H1 (cell line): ENCODE results near the gene USP20. TPM values are rescaled to one million over a fixed set of nuclear protein-coding genes. Genes with fewer than 3 reads are reported as not detected.

Experiments
- CTCF ChIA-PET: fragments of 300-600 bp; sonication (Branson Sonifier 250); formaldehyde crosslinking; loops from one replicate; lab custom pipeline; 2021; ENCODE audit not compliant: partially characterized antibody; lab: Charles Lee
- POLR2A ChIA-PET: fragments of 300-600 bp; sonication (Branson Sonifier 250); formaldehyde crosslinking; loops from one replicate; lab custom pipeline; 2021; ENCODE audit warnings: inconsistent platforms; ENCODE audit not compliant: partially characterized antibody; lab: Charles Lee
- DNase-seq, 2 experiments: peaks; one replicate each; pipeline versions ENCODE4 v3.0.0 to v3.0.0-alpha.2; 2010 to 2022; ENCODE audit warnings: low spot score in 2 of 2, low read depth in 1 of 2, mixed read lengths in 1 of 2
- FAIRE-seq: peaks from 2 replicates; lab custom pipeline; 2011; peaks lifted over from hg19 to GRCh38; lab: Jason Lieb, UNC
- H2AFZ ChIP-seq: 2 replicates; pipeline ENCODE4 v1.8.1; 2012; ENCODE audit warnings: low read length, inconsistent platforms
- H2AK5ac ChIP-seq: 2 replicates; pipeline ENCODE4 v1.6.1; 2013; ENCODE audit warnings: low read depth, low read length
- H2BK120ac ChIP-seq: replicated peaks from 2 replicates; pipeline ENCODE3; 2013; ENCODE audit warnings: low read depth, low read length, inconsistent platforms
- H2BK12ac ChIP-seq: 2 replicates; pipeline ENCODE4 v1.6.1; 2013; ENCODE audit warnings: low read depth, low read length
- H2BK15ac ChIP-seq: 2 replicates; pipeline ENCODE4 v1.6.1; 2013; ENCODE audit warnings: low read length
- H2BK20ac ChIP-seq: 2 replicates; pipeline ENCODE4 v1.6.1; 2013; ENCODE audit warnings: low read length
- H2BK5ac ChIP-seq: 2 replicates; pipeline ENCODE4 v1.6.1; 2013; ENCODE audit warnings: low read depth, low read length
- H3K14ac ChIP-seq: 2 replicates; pipeline ENCODE4 v1.6.1; 2013; ENCODE audit warnings: inconsistent platforms; ENCODE audit not compliant: insufficient read length
- H3K18ac ChIP-seq: 2 replicates; pipeline ENCODE4 v1.6.1; 2013; ENCODE audit warnings: low read length; ENCODE audit errors: extremely low read depth
- H3K23ac ChIP-seq: 2 replicates; pipeline ENCODE4 v1.6.1; 2013; ENCODE audit warnings: inconsistent platforms; ENCODE audit not compliant: insufficient read length
- H3K23me2 ChIP-seq: 2 replicates; pipeline ENCODE4 v1.6.1; 2013; ENCODE audit warnings: low read depth, low read length
- H3K27ac ChIP-seq: 2 replicates; pipeline ENCODE4 v1.6.1; 2011; ENCODE audit warnings: low read depth, low read length, inconsistent platforms
- H3K27me3 ChIP-seq, 4 experiments: replicated peaks in 1 of 4; 1 replicate in 1 of 4; 2 replicates in 3 of 4; pipeline versions ENCODE4 v1.6.1 to v1.8.1; 2011 to 2013; ENCODE audit warnings: low read length in 3 of 4, mild to moderate bottlenecking in 3 of 4, inconsistent platforms in 2 of 4, mixed read lengths in 2 of 4, moderate library complexity in 1 of 4; ENCODE audit not compliant: control insufficient read depth in 3 of 4, insufficient read depth in 3 of 4; ENCODE audit errors: extremely low read depth in 1 of 4
- H3K36me3 ChIP-seq, 4 experiments: 2 replicates each; pipeline versions ENCODE4 v1.6.1 to v1.8.1; 2011 to 2013; ENCODE audit warnings: mild to moderate bottlenecking in 4 of 4, low read length in 3 of 4, moderate library complexity in 2 of 4, control low read depth in 1 of 4, inconsistent platforms in 1 of 4; ENCODE audit not compliant: insufficient read depth in 4 of 4, control insufficient read depth in 2 of 4
- H3K4ac ChIP-seq: replicated peaks from 2 replicates; pipeline ENCODE3; 2013; ENCODE audit warnings: low read length, low read depth, mixed read lengths, inconsistent platforms; ENCODE audit not compliant: insufficient read length
- H3K4me1 ChIP-seq, 4 experiments: replicated peaks in 1 of 4; 1 replicate in 1 of 4; 2 replicates in 3 of 4; pipeline versions ENCODE4 v1.6.1 to v1.8.1; 2011 to 2013; ENCODE audit warnings: low read length in 3 of 4, inconsistent platforms in 2 of 4, mixed read lengths in 1 of 4; ENCODE audit not compliant: insufficient read depth in 4 of 4, control insufficient read depth in 3 of 4
- H3K4me2 ChIP-seq, 2 experiments: 2 replicates each; pipeline versions ENCODE4 v1.6.1 to v1.8.1; 2011 to 2013; ENCODE audit warnings: low read depth in 2 of 2, low read length in 2 of 2, control low read depth in 1 of 2, inconsistent platforms in 1 of 2, mild to moderate bottlenecking in 1 of 2; ENCODE audit not compliant: insufficient read depth in 1 of 2
- H3K4me3 ChIP-seq, 4 experiments: fragments of 200-600, 300-600 bp in 1 of 4; sonication (generic), shearing (Covaris generic), sonication (Bioruptor Twin) in 1 of 4; 2 replicates each; pipeline versions ENCODE4 v1.5.1 to v1.8.1; 2011 to 2016; ENCODE audit warnings: low read length in 4 of 4, low read depth in 3 of 4, control low read depth in 2 of 4, inconsistent platforms in 2 of 4, mild to moderate bottlenecking in 2 of 4, mixed read lengths in 1 of 4, moderate library complexity in 1 of 4; ENCODE audit not compliant: insufficient read depth in 2 of 4; ENCODE audit errors: extremely low read depth in 1 of 4
- H3K56ac ChIP-seq: replicated peaks from 2 replicates; pipeline ENCODE3; 2013; ENCODE audit warnings: low read depth, mild to moderate bottlenecking, mixed read lengths, low read length, inconsistent platforms; ENCODE audit not compliant: insufficient read length
- H3K79me1 ChIP-seq: 2 replicates; pipeline ENCODE4 v1.6.1; 2013; ENCODE audit warnings: low read depth, low read length, control low read depth
- H3K79me2 ChIP-seq, 2 experiments: 2 replicates each; pipeline versions ENCODE4 v1.6.1 to v1.8.1; 2012 to 2013; ENCODE audit warnings: low read length in 2 of 2, mild to moderate bottlenecking in 2 of 2, inconsistent platforms in 1 of 2; ENCODE audit not compliant: insufficient read depth in 2 of 2, control insufficient read depth in 1 of 2
- H3K9ac ChIP-seq, 4 experiments: replicated peaks in 1 of 4; 1 replicate in 1 of 4; 2 replicates in 3 of 4; pipeline versions ENCODE4 v1.6.1 to v1.8.1; 2011 to 2013; ENCODE audit warnings: low read depth in 3 of 4, low read length in 3 of 4, control low read depth in 2 of 4, mild to moderate bottlenecking in 2 of 4, moderate library complexity in 2 of 4, inconsistent platforms in 1 of 4; ENCODE audit errors: extremely low read depth in 1 of 4
- H3K9me3 ChIP-seq, 2 experiments: 2 replicates each; pipeline versions ENCODE4 v1.6.1 to v1.8.1; 2012 to 2013; ENCODE audit warnings: mild to moderate bottlenecking in 2 of 2, moderate library complexity in 2 of 2, control low read depth in 1 of 2, inconsistent platforms in 1 of 2, low read depth in 1 of 2, low read length in 1 of 2, mixed read lengths in 1 of 2; ENCODE audit not compliant: insufficient read depth in 2 of 2
- H4K20me1 ChIP-seq, 2 experiments: replicated peaks in 1 of 2; 2 replicates each; pipeline versions ENCODE3 to v1.8.1; 2011 to 2013; ENCODE audit warnings: inconsistent platforms in 2 of 2, low read length in 2 of 2, mild to moderate bottlenecking in 1 of 2; ENCODE audit not compliant: insufficient read depth in 2 of 2, control insufficient read depth in 1 of 2
- H4K5ac ChIP-seq: 2 replicates; pipeline ENCODE4 v1.6.1; 2013; ENCODE audit warnings: low read length, low read depth, mixed read lengths, inconsistent platforms; ENCODE audit not compliant: insufficient read length
- H4K8ac ChIP-seq: 2 replicates; pipeline ENCODE4 v1.8.0; 2013; ENCODE audit warnings: mild to moderate bottlenecking, moderate library complexity, low read length, inconsistent platforms; ENCODE audit not compliant: insufficient read depth; ENCODE audit errors: extremely low read depth
- H4K91ac ChIP-seq: replicated peaks from 2 replicates; pipeline ENCODE3; 2013; ENCODE audit warnings: low read length, mixed read lengths, inconsistent platforms; ENCODE audit not compliant: insufficient read length
- BACH1 ChIP-seq: IDR thresholded peaks from 2 replicates; pipeline ENCODE4 v1.6.1; 2012; ENCODE audit warnings: low read length, improper control_type of control experiment
- BCL11A ChIP-seq, 2 experiments: IDR thresholded peaks; one replicate each; pipeline ENCODE4 v1.6.1; 2011; ENCODE audit warnings: low read depth in 2 of 2, low read length in 2 of 2, mild to moderate bottlenecking in 2 of 2
- CBX5 ChIP-seq: fragments of 300-800, 300-1000 bp; sonication (generic); IDR thresholded peaks from 2 replicates; pipeline ENCODE4 v1.7.1; 2016; ENCODE audit warnings: antibody characterized with exemption, low read length, low read depth
- RNF2 ChIP-seq: fragments of 200-900, 300-1000 bp; sonication (generic); IDR thresholded peaks from 2 replicates; pipeline ENCODE4 v1.7.1; 2016; ENCODE audit warnings: borderline replicate concordance, low read depth, mild to moderate bottlenecking, antibody characterized with exemption, low read length; ENCODE audit not compliant: poor library complexity, severe bottlenecking; ENCODE audit errors: missing control alignments
- WGBS, 2 experiments: shearing (Covaris generic) in 1 of 2; methylation state at CpG; one replicate each; pipeline versions ENCODE4 v1.1.6 to v1.1.7; 2013 to 2015; ENCODE audit warnings: low lambda C conversion rate in 2 of 2, mixed read lengths in 2 of 2, inconsistent platforms in 1 of 2, low coverage in 1 of 2, missing lambda C conversion rate in 1 of 2; ENCODE audit not compliant: insufficient replicate concordance in 2 of 2, insufficient coverage in 1 of 2, insufficient read length in 1 of 2; ENCODE audit errors: extremely low coverage in 1 of 2, missing lambda C conversion rate in 1 of 2; 5-methylcytosine and 5-hydroxymethylcytosine counted together
- polyA plus RNA-seq, 7 experiments: library from polyadenylated mRNA; depleted of rRNA in 3 of 7; stranded (reverse) in 5 of 7; unstranded in 2 of 7; fragments of >200 nt in 5 of 7; fragments of 200-250 nt in 2 of 7; gene quantifications; 1 replicate in 5 of 7; 2 replicates in 1 of 7; 4 replicates in 1 of 7; pipeline versions ENCODE4 v1.2.1 to v1.2.3, GENCODE V29; 2011 to 2013; ENCODE audit warnings: missing spikeins in 2 of 7, mixed read lengths in 2 of 7
- total RNA-seq: library from RNA; stranded (reverse); fragmentation: NEBNext Ultra II Directional; extraction: Animal tissue kit (Norgen Biotek cat#: 25700); gene quantifications from 2 replicates; pipeline ENCODE4 v1.2.1, GENCODE V29; 2021
- TF ChIP-seq, protein P1 (sequence below): IDR thresholded peaks from 2 replicates; pipeline ENCODE4 v1.6.1; 2012; ENCODE audit warnings: inconsistent platforms

Gene USP20
- total and polyA plus RNA-seq, 2 of the 8 experiments (the other 6 are each of a cell fraction or from before 2014, with no cell fraction given): 13.4 to 23.0 TPM

DNA sequence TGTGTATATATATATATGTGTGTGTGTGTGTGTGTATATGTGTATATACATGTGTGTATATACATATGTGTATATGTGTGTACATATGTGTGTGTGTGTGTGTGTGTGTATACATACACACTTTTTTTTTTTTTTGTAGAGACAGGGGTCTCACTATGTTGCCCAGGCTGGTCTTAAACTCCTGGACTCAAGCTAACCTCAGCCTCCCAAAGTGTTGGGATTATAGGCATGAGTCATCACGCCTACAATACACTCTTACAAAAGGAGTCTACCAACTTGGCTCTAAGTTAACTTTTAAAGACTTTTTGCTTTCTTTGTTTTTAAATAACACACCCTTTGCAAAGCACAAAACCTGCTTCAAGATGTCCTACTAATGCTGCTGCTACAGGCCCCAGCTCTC is 2.3 kb upstream of the USP20 start:
- no peaks in the 10 kb centered on the region; a peak in 1 of 7 replicates for H3K27me3 ChIP-seq
- no peak overlapping the region for H3K18ac ChIP-seq
- H2AFZ ChIP-seq: no peak overlapping the region
- H4K8ac ChIP-seq: no peak overlapping the region
- no peak overlapping the region for H4K91ac ChIP-seq
- H3K4me1 ChIP-seq: peaks cover 0 to 8% (median 4%) of the 10 kb centered on the region in 4 experiments; a peak in 4 of 7 replicates
- H3K9ac ChIP-seq: no peak overlapping the region
- H3K4me3 ChIP-seq: no peak overlapping the region
- no peaks in the 10 kb centered on the region for H3K9me3 ChIP-seq
- CTCF ChIA-PET: no interaction called here
- 94% methylated on average over 1 of the region's 1 CpG; no CpG with 5 or more reads in 1 of the 2 experiments for WGBS, 2 experiments
- no peak overlapping the region for H4K5ac ChIP-seq
- no peak overlapping the region for H3K56ac ChIP-seq
- H3K4ac ChIP-seq: no peak overlapping the region
- H2BK15ac ChIP-seq: no peak overlapping the region
- no peak overlapping the region for H2BK20ac ChIP-seq
- POLR2A ChIA-PET: interaction anchor here (0.7 kb wide), 1 partner anchor 55 kb away, joined by 3 read pairs; no protein-coding TSS in a partner anchor
- H2BK12ac ChIP-seq: no peak overlapping the region
- H2BK5ac ChIP-seq: no peak overlapping the region
- no peak overlapping the region for H3K27ac ChIP-seq
- H2AK5ac ChIP-seq: no peak overlapping the region
- FAIRE-seq (no peak), DNase-seq (no peak)
- H3K4me2 ChIP-seq: no peak overlapping the region
- H3K36me3 ChIP-seq: peaks cover 14 to 35% (median 27%) of the 10 kb centered on the region in 4 experiments; a peak in 7 of 8 replicates
- peaks cover 2% of the 10 kb centered on the region for H3K79me1 ChIP-seq
- H3K23ac ChIP-seq: no peak overlapping the region
- no peak overlapping the region for H3K14ac ChIP-seq
- H4K20me1 ChIP-seq: peaks cover 0 to 1% of the 10 kb centered on the region in 2 experiments
- H3K79me2 ChIP-seq: peaks cover 0 to 12% of the 10 kb centered on the region in 2 experiments; a peak in 2 of 4 replicates
- peaks cover 6% of the 10 kb centered on the region for H3K23me2 ChIP-seq
- H2BK120ac ChIP-seq: no peak overlapping the region
- TF ChIP-seq RNF2 (no peak), CBX5 (no peak), BACH1 (no peak), BCL11A (IDR thresholded peaks at IDR 0.05; ENCODE audit: low read depth in 2 of 2, low read length in 2 of 2) (no peak)
- TF ChIP-seq, protein P1, sequence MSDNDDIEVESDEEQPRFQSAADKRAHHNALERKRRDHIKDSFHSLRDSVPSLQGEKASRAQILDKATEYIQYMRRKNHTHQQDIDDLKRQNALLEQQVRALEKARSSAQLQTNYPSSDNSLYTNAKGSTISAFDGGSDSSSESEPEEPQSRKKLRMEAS: no peak
